HCT116 (cell line): ENCODE results near the gene NALCN. TPM values are rescaled to one million over a fixed set of nuclear protein-coding genes. Genes with fewer than 3 reads are reported as not detected.

ENCODE experiments used
- ATAC-seq: fragments of 200-7000 bp; cut with Tn5 transposase; 2 replicates; pipeline ENCODE4 v1.9.1; 2020; ENCODE audit warnings: mild to moderate bottlenecking, moderate library complexity
- BruUV-seq: library from RNA; stranded (reverse); fragments of 400-500 nt; replicated peaks from 2 replicates; lab custom pipeline; 2021; lab: Mats Ljungman, UMichigan
- CTCF ChIA-PET: fragments of 300-600 bp; sonication (Branson Sonifier 250); formaldehyde crosslinking; loops from one replicate; lab custom pipeline; 2021; ENCODE audit warnings: antibody characterized with exemption; lab: Charles Lee
- POLR2A ChIA-PET: fragments of 300-600, 350-600 bp; sonication (Branson Sonifier 250); formaldehyde crosslinking; loops from one replicate; lab custom pipeline; 2021; ENCODE audit warnings: antibody characterized with exemption; lab: Charles Lee
- RAD21 ChIA-PET, 2 experiments: fragments of 300-600 bp; sonication (Branson Sonifier 250); formaldehyde crosslinking; loops; one replicate each; lab custom pipeline; 2023; ENCODE audit warnings: low total read pairs in 2 of 2; ENCODE audit not compliant: uncharacterized antibody in 2 of 2, unreplicated experiment in 2 of 2, low non-redundant PET in 1 of 2; lab: Charles Lee
- DNase-seq: peaks from one replicate; pipeline ENCODE4 v3.0.0-alpha.2; 2010; ENCODE audit warnings: low read depth, low spot score
- H2AFZ ChIP-seq: fragments of 200-600 bp; shearing (Covaris generic), sonication (generic); 2 replicates; pipeline ENCODE4 v1.6.1; 2017; ENCODE audit warnings: low read depth, mixed run types, mixed read lengths, antibody characterized with exemption, low read length; ENCODE audit not compliant: poor library complexity, severe bottlenecking
- H3K27ac ChIP-seq: 2 replicates; pipeline ENCODE4 v1.5.1; 2012; ENCODE audit warnings: low read depth, low read length
- H3K27me3 ChIP-seq: fragments of 200-600 bp; sonication (generic); 2 replicates; pipeline ENCODE4 v1.6.1; 2016; ENCODE audit warnings: mixed run types, low read length, mixed read lengths; ENCODE audit not compliant: insufficient read depth
- H3K36me3 ChIP-seq, 2 experiments: fragments of 200-500 bp in 1 of 2; fragments of 200-600 bp in 1 of 2; sonication (Bioruptor generic) in 1 of 2; sonication (generic) in 1 of 2; 2 replicates each; pipeline versions ENCODE4 v1.5.1 to v1.6.1; 2014 to 2016; ENCODE audit warnings: low read length in 2 of 2, inconsistent platforms in 1 of 2, mixed read lengths in 1 of 2, mixed run types in 1 of 2; ENCODE audit not compliant: insufficient read depth in 2 of 2, control insufficient read depth in 1 of 2
- H3K4me1 ChIP-seq, 2 experiments: fragments of 200-600 bp in 1 of 2; sonication (generic) in 1 of 2; 2 replicates each; pipeline versions ENCODE4 v1.5.1 to v1.6.1; 2012 to 2017; ENCODE audit warnings: low read length in 2 of 2, inconsistent platforms in 1 of 2, mild to moderate bottlenecking in 1 of 2, mixed read lengths in 1 of 2, mixed run types in 1 of 2, moderate library complexity in 1 of 2; ENCODE audit not compliant: insufficient read depth in 2 of 2, control insufficient read depth in 1 of 2
- H3K4me2 ChIP-seq: fragments of 200-600 bp; sonication (generic); 2 replicates; pipeline ENCODE4 v1.6.1; 2017; ENCODE audit warnings: mixed run types, low read length, mixed read lengths
- H3K4me3 ChIP-seq, 2 experiments: fragments of 200-600 bp in 1 of 2; sonication (generic) in 1 of 2; replicated peaks in 1 of 2; 2 replicates each; pipeline ENCODE4 v1.5.1; 2011 to 2016; ENCODE audit warnings: low read length in 2 of 2, control low read depth in 1 of 2, low read depth in 1 of 2, mild to moderate bottlenecking in 1 of 2, mixed read lengths in 1 of 2, mixed run types in 1 of 2
- H3K79me2 ChIP-seq: fragments of 200-600 bp; sonication (generic); 2 replicates; pipeline ENCODE4 v1.6.1; 2017; ENCODE audit warnings: mild to moderate bottlenecking, mixed run types, low read length, moderate library complexity, mixed read lengths; ENCODE audit not compliant: insufficient read depth
- H3K9ac ChIP-seq: fragments of 200-600 bp; sonication (generic); 2 replicates; pipeline ENCODE4 v1.6.1; 2016; ENCODE audit warnings: low read length, mixed read lengths
- H3K9me2 ChIP-seq: fragments of 200-600 bp; sonication (generic), shearing (Covaris generic); 2 replicates; pipeline ENCODE4 v1.6.1; 2017; ENCODE audit warnings: mixed run types, mild to moderate bottlenecking, moderate library complexity; ENCODE audit not compliant: insufficient read depth
- H3K9me3 ChIP-seq, 2 experiments: fragments of 200-500 bp in 1 of 2; fragments of 200-600 bp in 1 of 2; sonication (Bioruptor generic) in 1 of 2; sonication (generic) in 1 of 2; 2 replicates each; pipeline ENCODE4 v1.6.1; 2014 to 2017; ENCODE audit warnings: low read length in 2 of 2, mixed read lengths in 2 of 2, inconsistent platforms in 1 of 2, low read depth in 1 of 2, mild to moderate bottlenecking in 1 of 2, mixed run types in 1 of 2, moderate library complexity in 1 of 2; ENCODE audit not compliant: control insufficient read depth in 1 of 2, insufficient read depth in 1 of 2
- H4K20me1 ChIP-seq: fragments of 200-600 bp; sonication (generic), shearing (Covaris generic); 2 replicates; pipeline ENCODE4 v1.6.1; 2017; ENCODE audit warnings: mixed run types, mild to moderate bottlenecking, moderate library complexity; ENCODE audit not compliant: insufficient read depth
- CTCF ChIP-seq, 3 experiments: fragments of 200-600 bp in 1 of 3; sonication (generic) in 1 of 3; IDR thresholded peaks in 2 of 3; conservative IDR thresholded peaks in 1 of 3; 2 replicates each; pipeline ENCODE4 v1.5.1; 2012 to 2017; ENCODE audit warnings: low read depth in 2 of 3, low read length in 2 of 3, antibody characterized with exemption in 1 of 3, borderline replicate concordance in 1 of 3, control low read depth in 1 of 3, mild to moderate bottlenecking in 1 of 3, mixed read lengths in 1 of 3, mixed run types in 1 of 3, moderate library complexity in 1 of 3; ENCODE audit not compliant: insufficient read depth in 1 of 3
- EGR1 ChIP-seq: IDR thresholded peaks from 2 replicates; pipeline ENCODE4 v1.6.1; 2012; ENCODE audit warnings: low read depth
- ELF1 ChIP-seq: IDR thresholded peaks from 2 replicates; pipeline ENCODE4 v1.6.1; 2012; ENCODE audit warnings: low read depth, borderline replicate concordance
- EZH2phosphoT487 ChIP-seq: fragments of 200-600 bp; IDR thresholded peaks from 2 replicates; pipeline ENCODE4 v1.6.1; 2018; ENCODE audit warnings: antibody characterized with exemption, borderline replicate concordance
- FOSL1 ChIP-seq: IDR thresholded peaks from 2 replicates; pipeline ENCODE4 v1.6.1; 2012; ENCODE audit warnings: low read depth
- POLR2A ChIP-seq: IDR thresholded peaks from 2 replicates; pipeline ENCODE4 v1.7.0; 2011; ENCODE audit warnings: borderline replicate concordance; ENCODE audit not compliant: insufficient read depth, insufficient read length; ENCODE audit errors: extremely low read depth
- SRF ChIP-seq: IDR thresholded peaks from 2 replicates; pipeline ENCODE4 v1.6.1; 2012; ENCODE audit warnings: low read depth
- TCF7L2 ChIP-seq: IDR thresholded peaks from 2 replicates; pipeline ENCODE4 v1.7.0; 2011; ENCODE audit warnings: borderline replicate concordance, inconsistent platforms; ENCODE audit not compliant: insufficient read depth, insufficient read length; ENCODE audit errors: extremely low read depth
- YY1 ChIP-seq: IDR thresholded peaks from 2 replicates; pipeline ENCODE4 v1.6.1; 2011; ENCODE audit warnings: low read length, low read depth, moderate library complexity, mild to moderate bottlenecking; ENCODE audit not compliant: insufficient replicate concordance; ENCODE audit errors: extremely low read depth
- ZBTB33 ChIP-seq: IDR thresholded peaks from 2 replicates; pipeline ENCODE4 v1.6.1; 2011; ENCODE audit warnings: mild to moderate bottlenecking, low read length, moderate library complexity; ENCODE audit not compliant: insufficient replicate concordance; ENCODE audit errors: extremely low read depth
- intact Hi-C: fragments of 100-400 bp; cut with micrococcal nuclease; formaldehyde crosslinking; loops from 2 replicates; pipeline ENCODE4 v1.10.0; 2022
- total RNA-seq: library from RNA; stranded (reverse); gene quantifications from one replicate; pipeline ENCODE4 v1.2.1, GENCODE V29; 2021; ENCODE audit not compliant: unreplicated experiment
- TF ChIP-seq, protein P1 (sequence below): IDR thresholded peaks from 2 replicates; pipeline ENCODE4 v1.6.1; 2012; ENCODE audit warnings: low read depth
- TF ChIP-seq, protein P2 (sequence below): IDR thresholded peaks from 2 replicates; pipeline ENCODE4 v1.6.1; 2012

NALCN gene
- total RNA-seq, 1 experiment from 2014 or later: not detected

DNA sequence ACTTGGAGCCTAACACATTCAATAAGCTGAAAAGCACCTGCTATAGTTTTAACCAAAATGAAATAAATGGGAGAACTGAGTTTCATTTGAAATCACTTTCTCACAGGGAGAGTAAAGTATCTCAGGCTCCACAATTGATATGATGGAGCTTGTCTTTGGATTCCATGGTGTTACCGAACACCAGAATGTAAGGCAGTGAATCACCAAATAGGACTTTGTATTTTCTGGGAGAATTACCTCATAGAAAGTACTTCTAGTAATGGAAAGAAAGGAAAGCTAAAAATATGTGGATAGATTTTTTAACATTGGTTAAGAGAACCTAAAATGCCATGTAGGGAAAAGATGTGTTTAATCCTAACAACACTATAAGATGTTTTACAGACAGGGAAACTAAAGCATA is 123.6 kb downstream of the NALCN start:
- BruUV-seq: no TSS peak
- DNase-seq: no peak
- Histone ChIP-seq H3K9me3 (peaks cover 0 to 12% of the 10 kb centered on the region in 2 experiments; a peak in 2 of 4 replicates), H3K79me2 (no peaks in the 10 kb centered on the region), H3K4me3 (no peak overlapping the region), H3K27ac (no peak overlapping the region), H4K20me1 (no peaks in the 10 kb centered on the region), H3K4me2 (no peak overlapping the region), H3K27me3 (no peaks in the 10 kb centered on the region), H3K36me3 (no peaks in the 10 kb centered on the region)
- no peak for ATAC-seq
- CTCF ChIA-PET: no interaction called here
- RAD21 ChIA-PET: no interaction called here
- intact Hi-C loops: no loop called here
- TF ChIP-seq FOSL1 (no peak), POLR2A (no peak), ZBTB33 (no peak), TCF7L2 (no peak), SRF (no peak), EZH2phosphoT487 (no peak), CTCF (IDR thresholded peaks at IDR 0.05 in 2 of 3, conservative IDR thresholded peaks at IDR 0.05 in 1 of 3; ENCODE audit: borderline replicate concordance in 1 of 3, insufficient read depth in 1 of 3, low read depth in 2 of 3, low read length in 2 of 3) (no peak), ELF1 (no peak), YY1 (no peak), EGR1 (no peak)
- TF ChIP-seq, protein P1, sequence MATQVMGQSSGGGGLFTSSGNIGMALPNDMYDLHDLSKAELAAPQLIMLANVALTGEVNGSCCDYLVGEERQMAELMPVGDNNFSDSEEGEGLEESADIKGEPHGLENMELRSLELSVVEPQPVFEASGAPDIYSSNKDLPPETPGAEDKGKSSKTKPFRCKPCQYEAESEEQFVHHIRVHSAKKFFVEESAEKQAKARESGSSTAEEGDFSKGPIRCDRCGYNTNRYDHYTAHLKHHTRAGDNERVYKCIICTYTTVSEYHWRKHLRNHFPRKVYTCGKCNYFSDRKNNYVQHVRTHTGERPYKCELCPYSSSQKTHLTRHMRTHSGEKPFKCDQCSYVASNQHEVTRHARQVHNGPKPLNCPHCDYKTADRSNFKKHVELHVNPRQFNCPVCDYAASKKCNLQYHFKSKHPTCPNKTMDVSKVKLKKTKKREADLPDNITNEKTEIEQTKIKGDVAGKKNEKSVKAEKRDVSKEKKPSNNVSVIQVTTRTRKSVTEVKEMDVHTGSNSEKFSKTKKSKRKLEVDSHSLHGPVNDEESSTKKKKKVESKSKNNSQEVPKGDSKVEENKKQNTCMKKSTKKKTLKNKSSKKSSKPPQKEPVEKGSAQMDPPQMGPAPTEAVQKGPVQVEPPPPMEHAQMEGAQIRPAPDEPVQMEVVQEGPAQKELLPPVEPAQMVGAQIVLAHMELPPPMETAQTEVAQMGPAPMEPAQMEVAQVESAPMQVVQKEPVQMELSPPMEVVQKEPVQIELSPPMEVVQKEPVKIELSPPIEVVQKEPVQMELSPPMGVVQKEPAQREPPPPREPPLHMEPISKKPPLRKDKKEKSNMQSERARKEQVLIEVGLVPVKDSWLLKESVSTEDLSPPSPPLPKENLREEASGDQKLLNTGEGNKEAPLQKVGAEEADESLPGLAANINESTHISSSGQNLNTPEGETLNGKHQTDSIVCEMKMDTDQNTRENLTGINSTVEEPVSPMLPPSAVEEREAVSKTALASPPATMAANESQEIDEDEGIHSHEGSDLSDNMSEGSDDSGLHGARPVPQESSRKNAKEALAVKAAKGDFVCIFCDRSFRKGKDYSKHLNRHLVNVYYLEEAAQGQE: no peak
- TF ChIP-seq, protein P2, sequence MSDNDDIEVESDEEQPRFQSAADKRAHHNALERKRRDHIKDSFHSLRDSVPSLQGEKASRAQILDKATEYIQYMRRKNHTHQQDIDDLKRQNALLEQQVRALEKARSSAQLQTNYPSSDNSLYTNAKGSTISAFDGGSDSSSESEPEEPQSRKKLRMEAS: no peak
- TF ChIP-seq, all 23 proteins: peak for 0
- Histone ChIP-seq H2AFZ (no peak overlapping the region), H3K9ac (no peak overlapping the region), H3K9me2 (no peaks in the 10 kb centered on the region), H3K4me1 (no peaks in the 10 kb centered on the region)
- POLR2A ChIA-PET: no interaction called here
